IMR-90 (cell line): ENCODE data around the gene TBC1D22A. TPM values are rescaled to one million over a fixed set of nuclear protein-coding genes. Genes with fewer than 3 reads are reported as not detected.

Source experiments
- ATAC-seq: fragments of 200-7000 bp; cut with Tn5 transposase; 2 replicates; pipeline ENCODE4 v1.9.1; 2020; ENCODE audit warnings: low read depth, mild to moderate bottlenecking, moderate library complexity
- BruUV-seq: library from RNA; stranded (reverse); fragments of 400-500 nt; replicated peaks from 2 replicates; lab custom pipeline; 2021; lab: Mats Ljungman, UMichigan
- CTCF ChIA-PET: fragments of 300-600 bp; formaldehyde crosslinking; extraction: SDS; loops from one replicate; lab custom pipeline; 2021; ENCODE audit warnings: antibody characterized with exemption; lab: Yijun Ruan, JAX
- POLR2A ChIA-PET: fragments of 300-600 bp; sonication (Branson Sonifier 250); formaldehyde crosslinking; loops from one replicate; lab custom pipeline; 2022; ENCODE audit warnings: antibody characterized with exemption; ENCODE audit not compliant: unreplicated experiment; lab: Charles Lee
- DNase-seq: peaks from one replicate; pipeline ENCODE4 v3.0.0; 2013
- H2AFZ ChIP-seq: replicated peaks from 2 replicates; pipeline ENCODE3; 2013; ENCODE audit warnings: low read length, mild to moderate bottlenecking; ENCODE audit not compliant: poor library complexity
- H2AK5ac ChIP-seq: 2 replicates; pipeline ENCODE4 v1.6.1; 2013; ENCODE audit warnings: low read depth, low read length, inconsistent platforms
- H2AK9ac ChIP-seq: replicated peaks from 2 replicates; pipeline ENCODE3; 2013; ENCODE audit warnings: mild to moderate bottlenecking, low read depth, low read length, moderate library complexity; ENCODE audit not compliant: poor library complexity
- H2BK120ac ChIP-seq: 2 replicates; pipeline ENCODE4 v1.6.1; 2013; ENCODE audit warnings: low read depth, low read length, inconsistent platforms
- H2BK15ac ChIP-seq: 3 replicates; pipeline ENCODE4 v1.6.1; 2013; ENCODE audit warnings: low read depth, low read length, inconsistent platforms
- H2BK20ac ChIP-seq: 2 replicates; pipeline ENCODE4 v1.6.1; 2013; ENCODE audit warnings: low read depth, mild to moderate bottlenecking, inconsistent platforms, low read length, moderate library complexity
- H2BK5ac ChIP-seq: 2 replicates; pipeline ENCODE4 v1.6.1; 2013; ENCODE audit warnings: mild to moderate bottlenecking, low read depth, low read length, inconsistent platforms; ENCODE audit not compliant: poor library complexity, severe bottlenecking
- H3K14ac ChIP-seq: replicated peaks from 2 replicates; pipeline ENCODE4 v1.6.1; 2013; ENCODE audit warnings: low read depth, low read length, inconsistent platforms
- H3K18ac ChIP-seq: 2 replicates; pipeline ENCODE4 v1.6.1; 2013; ENCODE audit warnings: low read depth, low read length, control low read depth
- H3K23ac ChIP-seq: 2 replicates; pipeline ENCODE4 v1.6.1; 2013; ENCODE audit warnings: low read depth, low read length, inconsistent platforms
- H3K27ac ChIP-seq: 2 replicates; pipeline ENCODE4 v1.5.1; 2013; ENCODE audit warnings: mild to moderate bottlenecking, control low read depth, low read length; ENCODE audit not compliant: insufficient read depth
- H3K27me3 ChIP-seq: 2 replicates; pipeline ENCODE4 v1.6.1; 2013; ENCODE audit warnings: low read length; ENCODE audit not compliant: control insufficient read depth, insufficient read depth
- H3K36me3 ChIP-seq: 2 replicates; pipeline ENCODE4 v1.6.1; 2013; ENCODE audit warnings: low read length, mixed read lengths; ENCODE audit not compliant: control insufficient read depth, insufficient read depth
- H3K4ac ChIP-seq: 2 replicates; pipeline ENCODE4 v1.6.1; 2013; ENCODE audit warnings: low read depth, low read length, inconsistent platforms
- H3K4me1 ChIP-seq: 2 replicates; pipeline ENCODE4 v1.6.1; 2013; ENCODE audit warnings: low read length, mixed read lengths; ENCODE audit not compliant: control insufficient read depth, insufficient read depth
- H3K4me2 ChIP-seq: 2 replicates; pipeline ENCODE4 v1.6.1; 2013; ENCODE audit warnings: low read depth, mild to moderate bottlenecking, control low read depth, low read length, moderate library complexity
- H3K4me3 ChIP-seq: 2 replicates; pipeline ENCODE4 v1.5.1; 2013; ENCODE audit warnings: low read depth, mild to moderate bottlenecking, control low read depth, low read length, moderate library complexity; ENCODE audit not compliant: insufficient read depth
- H3K56ac ChIP-seq: 2 replicates; pipeline ENCODE4 v1.6.1; 2013; ENCODE audit warnings: low read length, inconsistent platforms; ENCODE audit not compliant: insufficient read depth; ENCODE audit errors: extremely low read depth
- H3K79me1 ChIP-seq, 2 experiments: 2 replicates each; pipeline ENCODE4 v1.6.1; 2013; ENCODE audit warnings: low read length in 2 of 2, inconsistent platforms in 1 of 2, low read depth in 1 of 2
- H3K9ac ChIP-seq: 2 replicates; pipeline ENCODE4 v1.6.1; 2013; ENCODE audit warnings: low read depth, low read length, control low read depth
- H3K9me1 ChIP-seq: 2 replicates; pipeline ENCODE4 v1.6.1; 2013; ENCODE audit warnings: low read length, inconsistent platforms; ENCODE audit not compliant: insufficient read depth
- H3K9me3 ChIP-seq: 2 replicates; pipeline ENCODE4 v1.6.1; 2013; ENCODE audit warnings: low read length; ENCODE audit not compliant: control insufficient read depth, insufficient read depth
- H4K20me1 ChIP-seq: 2 replicates; pipeline ENCODE4 v1.6.1; 2013; ENCODE audit warnings: low read length, inconsistent platforms; ENCODE audit not compliant: insufficient read depth
- H4K5ac ChIP-seq: 2 replicates; pipeline ENCODE4 v1.6.1; 2013; ENCODE audit warnings: mild to moderate bottlenecking, low read depth, low read length, control low read depth
- H4K8ac ChIP-seq, 2 experiments: 2 replicates each; pipeline ENCODE4 v1.6.1; 2013; ENCODE audit warnings: low read depth in 2 of 2, low read length in 2 of 2, control low read depth in 1 of 2, inconsistent platforms in 1 of 2
- H4K91ac ChIP-seq: 2 replicates; pipeline ENCODE4 v1.6.1; 2013; ENCODE audit warnings: low read depth, low read length, inconsistent platforms; ENCODE audit not compliant: insufficient read depth
- BHLHE40 ChIP-seq: fragments of 150-350 bp; IDR thresholded peaks from 2 replicates; pipeline ENCODE4 v1.6.1; 2016; ENCODE audit warnings: mild to moderate bottlenecking, low read depth, low read length
- CEBPB ChIP-seq: IDR thresholded peaks from 2 replicates; pipeline ENCODE4 v1.6.1; 2012; ENCODE audit warnings: low read depth, low read length, improper control_type of control experiment
- CHD1 ChIP-seq: IDR thresholded peaks from 2 replicates; pipeline ENCODE4 v1.6.1; 2012; ENCODE audit warnings: low read depth, low read length, improper control_type of control experiment
- FOS ChIP-seq: fragments of 150-350 bp; IDR thresholded peaks from 2 replicates; pipeline ENCODE4 v1.6.1; 2016; ENCODE audit warnings: low read depth, low read length
- MAFK ChIP-seq: IDR thresholded peaks from 2 replicates; pipeline ENCODE4 v1.6.1; 2012; ENCODE audit warnings: low read depth, low read length, improper control_type of control experiment
- MAZ ChIP-seq: IDR thresholded peaks from 2 replicates; pipeline ENCODE4 v1.6.1; 2012; ENCODE audit warnings: low read depth, mild to moderate bottlenecking, low read length, improper control_type of control experiment, moderate library complexity, borderline replicate concordance
- MXI1 ChIP-seq: IDR thresholded peaks from 2 replicates; pipeline ENCODE4 v1.6.1; 2012; ENCODE audit warnings: low read depth, mild to moderate bottlenecking, low read length, moderate library complexity, borderline replicate concordance
- NFE2L2 ChIP-seq: fragments of 150-350 bp; IDR thresholded peaks from 2 replicates; pipeline ENCODE4 v1.6.1; 2016; ENCODE audit warnings: low read depth, mild to moderate bottlenecking, low read length
- POLR2A ChIP-seq: IDR thresholded peaks from 2 replicates; pipeline ENCODE4 v1.6.1; 2012; ENCODE audit warnings: mild to moderate bottlenecking, low read depth, low read length
- RAD21 ChIP-seq: IDR thresholded peaks from 2 replicates; pipeline ENCODE4 v1.6.1; 2012; ENCODE audit warnings: low read length, improper control_type of control experiment
- RCOR1 ChIP-seq: IDR thresholded peaks from 2 replicates; pipeline ENCODE4 v1.6.1; 2012; ENCODE audit warnings: mild to moderate bottlenecking, low read length, improper control_type of control experiment; ENCODE audit not compliant: insufficient replicate concordance
- RFX5 ChIP-seq: IDR thresholded peaks from 2 replicates; pipeline ENCODE4 v1.8.0; 2012; ENCODE audit warnings: low read depth, mild to moderate bottlenecking, low read length, moderate library complexity
- SMC3 ChIP-seq: fragments of 150-350 bp; IDR thresholded peaks from 2 replicates; pipeline ENCODE4 v1.6.1; 2016; ENCODE audit warnings: low read depth, mild to moderate bottlenecking, antibody characterized with exemption, low read length, moderate library complexity
- WGBS, 2 experiments: methylation state at CpG; one replicate each; pipeline versions ENCODE4 v1.1.5 to v1.1.7; 2013; ENCODE audit warnings: missing lambda C conversion rate in 2 of 2; ENCODE audit not compliant: insufficient read length in 1 of 2; ENCODE audit errors: extremely low coverage in 2 of 2; 5-methylcytosine and 5-hydroxymethylcytosine counted together
- dilution Hi-C: fragments of 300-500 bp; cut with HindIII; formaldehyde crosslinking; loops from one replicate; pipeline ENCODE4 v1.14.3; 2018; ENCODE audit warnings: low sequenced_read_pairs; ENCODE audit not compliant: unreplicated experiment
- in situ Hi-C: fragments of 300-500 bp; cut with MboI; formaldehyde crosslinking; loops from 3 replicates; pipeline ENCODE4 v1.14.3; 2019; ENCODE audit warnings: low sequenced_read_pairs, inconsistent platforms, mixed read lengths
- intact Hi-C: fragments of 100-400 bp; cut with micrococcal nuclease; formaldehyde crosslinking; loops from 2 replicates; pipeline ENCODE4 v1.10.0; 2022
- polyA plus RNA-seq, 3 experiments: library from polyadenylated mRNA; depleted of rRNA; stranded (reverse); fragments of >200 nt; gene quantifications; 2 replicates each; pipeline ENCODE4 v1.2.3, GENCODE V29; 2012; ENCODE audit warnings: low replicate concordance in 1 of 3
- total RNA-seq: library from RNA; depleted of rRNA; stranded (reverse); fragments of >200 nt; gene quantifications from 2 replicates; pipeline ENCODE4 v1.2.3, GENCODE V29; 2012
- TF ChIP-seq, protein P1 (sequence below): fragments of 150-350 bp; IDR thresholded peaks from 2 replicates; pipeline ENCODE4 v1.6.1; 2017; ENCODE audit warnings: mild to moderate bottlenecking, antibody characterized with exemption, low read length, low read depth
- TF ChIP-seq, protein P2 (sequence below): conservative IDR thresholded peaks from 2 replicates; pipeline ENCODE4 v1.5.1; 2012; ENCODE audit warnings: mild to moderate bottlenecking, low read depth, low read length, improper control_type of control experiment
- TF ChIP-seq, protein P3 (sequence below): fragments of 150-350 bp; IDR thresholded peaks from 2 replicates; pipeline ENCODE4 v1.6.1; 2016; ENCODE audit warnings: low read depth, mild to moderate bottlenecking, low read length, moderate library complexity, borderline replicate concordance

The TBC1D22A gene
- total and polyA plus RNA-seq, 2 of the 4 experiments (the other 2 are of a cell fraction), result 9.0 to 16.7 TPM

DNA sequence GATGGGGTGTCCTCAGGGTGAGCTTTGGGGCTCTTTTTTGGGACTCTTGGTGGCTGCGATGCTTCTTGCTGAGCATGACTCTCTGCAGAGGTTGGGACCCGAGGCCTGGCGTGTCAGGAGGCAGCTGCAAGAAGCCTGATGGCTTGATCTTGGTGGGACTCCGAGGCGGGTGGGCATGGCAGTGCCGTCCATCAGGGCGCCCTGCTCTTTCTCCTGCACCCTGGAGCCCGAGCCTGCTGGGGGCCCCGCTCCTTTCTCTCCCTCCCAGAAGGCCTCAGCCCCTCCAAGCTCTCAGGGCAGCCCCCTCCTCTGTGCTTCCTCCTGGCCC, 432.7 kb downstream of the TBC1D22A start:
- in situ Hi-C loops (no loop called here), intact Hi-C loops (no loop called here), dilution Hi-C loops (no loop called here)
- H3K79me1 ChIP-seq, result no peaks in the 10 kb centered on the region
- no peak overlapping the region for H4K91ac ChIP-seq
- no peak overlapping the region for H3K14ac ChIP-seq
- 43% methylated on average over 6 of the region's 9 CpGs; no CpG with 5 or more reads in 1 of the 2 experiments for WGBS, 2 experiments
- no peak overlapping the region for H3K56ac ChIP-seq
- TF ChIP-seq, protein P1, sequence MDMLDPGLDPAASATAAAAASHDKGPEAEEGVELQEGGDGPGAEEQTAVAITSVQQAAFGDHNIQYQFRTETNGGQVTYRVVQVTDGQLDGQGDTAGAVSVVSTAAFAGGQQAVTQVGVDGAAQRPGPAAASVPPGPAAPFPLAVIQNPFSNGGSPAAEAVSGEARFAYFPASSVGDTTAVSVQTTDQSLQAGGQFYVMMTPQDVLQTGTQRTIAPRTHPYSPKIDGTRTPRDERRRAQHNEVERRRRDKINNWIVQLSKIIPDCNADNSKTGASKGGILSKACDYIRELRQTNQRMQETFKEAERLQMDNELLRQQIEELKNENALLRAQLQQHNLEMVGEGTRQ, result no peak
- TF ChIP-seq POLR2A, result no peak
- TF ChIP-seq RFX5, result no peak
- TF ChIP-seq RAD21, result no peak
- no peak for TF ChIP-seq MXI1
- TF ChIP-seq FOS, result no peak
- no peak for TF ChIP-seq MAFK
- TF ChIP-seq, protein P2, sequence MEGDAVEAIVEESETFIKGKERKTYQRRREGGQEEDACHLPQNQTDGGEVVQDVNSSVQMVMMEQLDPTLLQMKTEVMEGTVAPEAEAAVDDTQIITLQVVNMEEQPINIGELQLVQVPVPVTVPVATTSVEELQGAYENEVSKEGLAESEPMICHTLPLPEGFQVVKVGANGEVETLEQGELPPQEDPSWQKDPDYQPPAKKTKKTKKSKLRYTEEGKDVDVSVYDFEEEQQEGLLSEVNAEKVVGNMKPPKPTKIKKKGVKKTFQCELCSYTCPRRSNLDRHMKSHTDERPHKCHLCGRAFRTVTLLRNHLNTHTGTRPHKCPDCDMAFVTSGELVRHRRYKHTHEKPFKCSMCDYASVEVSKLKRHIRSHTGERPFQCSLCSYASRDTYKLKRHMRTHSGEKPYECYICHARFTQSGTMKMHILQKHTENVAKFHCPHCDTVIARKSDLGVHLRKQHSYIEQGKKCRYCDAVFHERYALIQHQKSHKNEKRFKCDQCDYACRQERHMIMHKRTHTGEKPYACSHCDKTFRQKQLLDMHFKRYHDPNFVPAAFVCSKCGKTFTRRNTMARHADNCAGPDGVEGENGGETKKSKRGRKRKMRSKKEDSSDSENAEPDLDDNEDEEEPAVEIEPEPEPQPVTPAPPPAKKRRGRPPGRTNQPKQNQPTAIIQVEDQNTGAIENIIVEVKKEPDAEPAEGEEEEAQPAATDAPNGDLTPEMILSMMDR, result no peak
- no peak for TF ChIP-seq CEBPB
- no peak for TF ChIP-seq MAZ
- TF ChIP-seq BHLHE40, result no peak
- no peak for TF ChIP-seq CHD1
- no peak for TF ChIP-seq SMC3
- TF ChIP-seq, protein P3, sequence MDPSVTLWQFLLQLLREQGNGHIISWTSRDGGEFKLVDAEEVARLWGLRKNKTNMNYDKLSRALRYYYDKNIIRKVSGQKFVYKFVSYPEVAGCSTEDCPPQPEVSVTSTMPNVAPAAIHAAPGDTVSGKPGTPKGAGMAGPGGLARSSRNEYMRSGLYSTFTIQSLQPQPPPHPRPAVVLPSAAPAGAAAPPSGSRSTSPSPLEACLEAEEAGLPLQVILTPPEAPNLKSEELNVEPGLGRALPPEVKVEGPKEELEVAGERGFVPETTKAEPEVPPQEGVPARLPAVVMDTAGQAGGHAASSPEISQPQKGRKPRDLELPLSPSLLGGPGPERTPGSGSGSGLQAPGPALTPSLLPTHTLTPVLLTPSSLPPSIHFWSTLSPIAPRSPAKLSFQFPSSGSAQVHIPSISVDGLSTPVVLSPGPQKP, result no peak
- no peak for TF ChIP-seq NFE2L2
- TF ChIP-seq RCOR1, result no peak
- H2BK15ac ChIP-seq, result no peak overlapping the region
- no peak overlapping the region for H2AK5ac ChIP-seq
- no peak overlapping the region for H4K5ac ChIP-seq
- H3K4me3 ChIP-seq, result no peak overlapping the region
- ChIA-PET CTCF (no interaction called here), POLR2A (no interaction called here)
- H3K4me1 ChIP-seq, result no peaks in the 10 kb centered on the region
- no peak for DNase-seq
- peaks cover 5% of the 10 kb centered on the region; the same call in 1 of the 2 replicates for H3K9me1 ChIP-seq
- no peak overlapping the region for H3K9ac ChIP-seq
- H3K23ac ChIP-seq, result no peak overlapping the region
- H3K9me3 ChIP-seq, result no peaks in the 10 kb centered on the region
- ATAC-seq, result no peak
- BruUV-seq, result no TSS peak
- no peak overlapping the region for H4K8ac ChIP-seq
- no peak overlapping the region for H3K18ac ChIP-seq
- H2BK120ac ChIP-seq, result no peak overlapping the region
- no peak overlapping the region for H2BK5ac ChIP-seq
- no peak overlapping the region for H2AFZ ChIP-seq
- H2AK9ac ChIP-seq, result no peak overlapping the region
- H3K27me3 ChIP-seq, result peaks cover 7% of the 10 kb centered on the region; the same call in 1 of the 2 replicates
- no peak overlapping the region for H2BK20ac ChIP-seq
- no peaks in the 10 kb centered on the region for H3K36me3 ChIP-seq
- H3K4ac ChIP-seq, result no peak overlapping the region
- H3K4me2 ChIP-seq, result no peak overlapping the region
- H3K27ac ChIP-seq, result no peak overlapping the region
- H4K20me1 ChIP-seq, result no peaks in the 10 kb centered on the region
